Central memory CD8-positive, alpha-beta T cell (primary cell): ENCODE data around the gene GSC2.

Experiments
- ATAC-seq: fragments of 150-1000 bp; cut with Tn5 transposase; replicated peaks from 2 replicates; pipeline ENCODE4 v1.10.0; 2022; ENCODE audit warnings: mild to moderate bottlenecking, moderate FRiP score, moderate number of reproducible peaks; ENCODE audit not compliant: poor library complexity, severe bottlenecking; ENCODE audit errors: extremely low read depth
- DNase-seq, 2 donors: peaks; one replicate each; pipeline ENCODE4 v3.0.0; 2021; ENCODE audit warnings: low spot score in 2 of 2
- H3K27ac Mint-ChIP-seq: one replicate; pipeline ENCODE4 v1.8.0; 2022; ENCODE audit warnings: low read depth, mild to moderate bottlenecking, moderate library complexity, mixed read lengths
- H3K27me3 Mint-ChIP-seq: one replicate; pipeline ENCODE4 v1.8.0; 2022; ENCODE audit warnings: mixed read lengths
- H3K36me3 Mint-ChIP-seq: one replicate; pipeline ENCODE4 v1.8.0; 2022; ENCODE audit warnings: mild to moderate bottlenecking, moderate library complexity, mixed read lengths; ENCODE audit not compliant: insufficient read depth
- H3K4me1 Mint-ChIP-seq: one replicate; pipeline ENCODE4 v1.8.0; 2022; ENCODE audit warnings: mixed read lengths
- H3K4me3 Mint-ChIP-seq: one replicate; pipeline ENCODE4 v1.8.0; 2022; ENCODE audit warnings: mild to moderate bottlenecking, moderate library complexity, mixed read lengths
- H3K9me3 Mint-ChIP-seq: one replicate; pipeline ENCODE4 v1.8.0; 2022; ENCODE audit warnings: mixed read lengths

The GSC2 gene

DNA sequence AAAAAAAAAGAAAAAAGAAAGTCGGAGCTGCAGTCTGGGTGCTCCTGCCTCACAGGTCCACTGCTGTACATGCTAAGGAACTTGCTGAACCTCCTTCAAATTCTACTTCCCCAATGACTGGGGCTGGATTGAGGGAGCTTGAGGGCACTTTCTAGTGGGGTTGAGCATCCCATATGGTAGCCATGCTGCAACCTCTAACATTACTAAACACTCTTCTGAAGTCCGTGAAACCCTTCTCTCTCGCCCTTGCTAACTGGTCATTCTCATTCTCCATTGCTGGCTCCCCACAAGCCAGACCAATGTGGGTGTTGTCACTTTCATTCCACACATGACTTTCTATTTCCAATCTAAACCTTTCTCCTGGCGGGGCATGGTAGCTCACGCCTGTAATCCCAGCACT lies 6.9 kb downstream of the GSC2 start:
- Mint-ChIP-seq H3K27ac (no peak overlapping the region), H3K36me3 (peaks cover 28% of the 10 kb centered on the region), H3K4me3 (peak overlapping the region; percentile 99), H3K9me3 (no peaks in the 10 kb centered on the region), H3K4me1 (peaks cover 18% of the 10 kb centered on the region), H3K27me3 (no peaks in the 10 kb centered on the region)
- ATAC-seq, result no peak
- DNase-seq, result no peak

DNA sequence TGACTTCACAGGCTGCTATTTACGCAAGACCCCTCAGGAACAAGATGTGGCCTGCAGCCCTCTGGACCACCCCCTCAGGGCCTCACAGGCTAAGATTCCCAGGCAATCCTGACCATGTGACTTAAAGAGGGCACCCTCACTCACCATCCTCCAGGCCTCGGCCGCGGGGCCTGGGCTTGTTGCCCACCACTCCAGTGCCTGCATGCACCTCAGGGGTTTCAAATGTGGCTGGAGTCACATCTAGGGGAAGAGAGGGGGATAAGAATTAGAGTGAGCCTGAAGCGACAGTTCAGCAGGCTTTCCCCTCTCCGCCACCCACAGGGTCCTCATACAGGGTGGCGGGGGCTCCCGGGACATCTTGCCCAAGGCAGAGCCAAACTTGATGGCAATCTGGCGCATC lies 7.7 kb downstream of the GSC2 start:
- DNase-seq (no peak), ATAC-seq (no peak)
- Mint-ChIP-seq H3K4me3 (peak overlapping the region; percentile 99), H3K9me3 (no peaks in the 10 kb centered on the region), H3K36me3 (peaks cover 32% of the 10 kb centered on the region), H3K27ac (no peak overlapping the region), H3K4me1 (peaks cover 18% of the 10 kb centered on the region), H3K27me3 (no peaks in the 10 kb centered on the region)

DNA sequence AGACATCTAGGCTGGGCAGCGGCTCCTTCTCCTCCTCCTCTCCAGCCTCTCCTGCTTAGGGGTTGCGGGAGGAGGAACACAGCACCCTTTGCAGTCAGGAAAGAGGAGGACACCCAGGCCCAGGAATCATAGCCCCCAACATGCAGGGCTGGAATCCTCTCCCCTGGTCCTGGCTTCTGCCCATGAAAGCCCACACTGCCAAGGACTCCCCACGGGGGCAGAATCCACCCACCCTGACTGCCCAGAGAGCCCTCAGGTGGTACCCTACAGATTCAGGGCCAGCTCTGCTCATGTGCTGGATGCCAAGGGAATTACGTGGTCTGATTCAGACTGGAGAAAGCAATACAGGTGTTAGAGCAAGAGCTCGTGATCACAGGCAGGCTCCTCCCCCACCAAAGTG lies 10.1 kb downstream of the GSC2 start:
- H3K36me3 Mint-ChIP-seq, result peaks cover 42% of the 10 kb centered on the region
- no peak overlapping the region for H3K4me3 Mint-ChIP-seq
- no peak overlapping the region for H3K27ac Mint-ChIP-seq
- no peaks in the 10 kb centered on the region for H3K27me3 Mint-ChIP-seq
- no peak for ATAC-seq
- no peaks in the 10 kb centered on the region for H3K9me3 Mint-ChIP-seq
- peaks cover 24% of the 10 kb centered on the region for H3K4me1 Mint-ChIP-seq
- DNase-seq, result no peak

GRCh38 chr22:19139001-19139356 lies 11.1 kb downstream of the GSC2 start:
- Mint-ChIP-seq H3K27me3 (no peaks in the 10 kb centered on the region), H3K36me3 (peaks cover 36% of the 10 kb centered on the region), H3K4me1 (peaks cover 15% of the 10 kb centered on the region), H3K27ac (no peak overlapping the region), H3K4me3 (no peak overlapping the region), H3K9me3 (no peaks in the 10 kb centered on the region)
- no peak for ATAC-seq
- DNase-seq, result no peak

DNA sequence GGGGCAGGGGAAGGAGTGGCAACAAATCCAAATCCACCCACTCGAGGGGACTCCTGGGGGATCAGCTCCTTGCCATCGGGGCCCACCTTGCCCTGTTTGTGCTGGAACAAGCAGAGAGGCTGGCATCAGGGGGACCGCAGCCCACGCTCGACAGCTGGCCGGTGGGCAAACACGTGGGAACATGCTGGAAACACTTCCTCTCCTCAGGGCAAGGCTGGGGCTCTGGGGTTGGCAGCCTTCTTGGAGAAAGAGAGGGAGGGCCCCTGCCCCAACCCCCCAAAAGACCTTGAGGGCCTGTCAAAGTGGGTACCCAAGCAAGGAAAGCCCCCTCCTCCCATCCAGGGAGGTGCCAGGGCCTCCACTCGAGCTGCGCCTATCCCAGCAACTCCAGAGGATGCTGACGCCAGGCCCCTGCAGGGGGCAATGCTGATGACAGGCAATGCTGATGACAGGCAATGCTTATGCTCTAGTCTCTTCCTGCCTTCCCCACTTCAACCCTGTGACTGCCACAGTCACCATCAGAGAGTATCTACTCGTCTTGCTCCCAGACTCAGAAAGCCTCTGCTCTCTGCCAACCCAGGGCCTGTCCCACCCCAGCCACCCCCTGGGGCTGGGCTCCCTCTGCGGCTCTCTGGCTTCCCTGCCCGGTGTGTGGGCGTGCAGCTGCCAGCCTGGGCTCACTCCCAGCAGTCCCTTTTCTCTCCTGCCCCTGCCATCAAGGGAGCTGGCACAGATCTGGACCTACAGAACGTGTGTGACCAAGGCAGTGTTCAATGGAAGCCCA lies 11.7 kb downstream of the GSC2 start:
- H3K27ac Mint-ChIP-seq, result no peak overlapping the region
- H3K4me3 Mint-ChIP-seq, result no peak overlapping the region
- peaks cover 10% of the 10 kb centered on the region for H3K4me1 Mint-ChIP-seq
- ATAC-seq (no peak), DNase-seq (no peak)
- H3K9me3 Mint-ChIP-seq, result no peaks in the 10 kb centered on the region
- peaks cover 35% of the 10 kb centered on the region for H3K36me3 Mint-ChIP-seq
- no peaks in the 10 kb centered on the region for H3K27me3 Mint-ChIP-seq

GRCh38 chr22:19137384-19138216 lies 12.5 kb downstream of the GSC2 start:
- Mint-ChIP-seq H3K4me1 (peaks cover 6% of the 10 kb centered on the region), H3K4me3 (no peak overlapping the region), H3K27ac (no peak overlapping the region), H3K36me3 (peaks cover 39% of the 10 kb centered on the region), H3K27me3 (no peaks in the 10 kb centered on the region), H3K9me3 (no peaks in the 10 kb centered on the region)
- ATAC-seq (no peak), DNase-seq (no peak)

GRCh38 chr22:19136915-19137314 lies 13.2 kb downstream of the GSC2 start:
- DNase-seq (no peak), ATAC-seq (no peak)
- Mint-ChIP-seq H3K27ac (no peak overlapping the region), H3K9me3 (no peaks in the 10 kb centered on the region), H3K27me3 (no peaks in the 10 kb centered on the region), H3K4me3 (no peak overlapping the region), H3K4me1 (peaks cover 6% of the 10 kb centered on the region), H3K36me3 (peaks cover 39% of the 10 kb centered on the region)

DNA sequence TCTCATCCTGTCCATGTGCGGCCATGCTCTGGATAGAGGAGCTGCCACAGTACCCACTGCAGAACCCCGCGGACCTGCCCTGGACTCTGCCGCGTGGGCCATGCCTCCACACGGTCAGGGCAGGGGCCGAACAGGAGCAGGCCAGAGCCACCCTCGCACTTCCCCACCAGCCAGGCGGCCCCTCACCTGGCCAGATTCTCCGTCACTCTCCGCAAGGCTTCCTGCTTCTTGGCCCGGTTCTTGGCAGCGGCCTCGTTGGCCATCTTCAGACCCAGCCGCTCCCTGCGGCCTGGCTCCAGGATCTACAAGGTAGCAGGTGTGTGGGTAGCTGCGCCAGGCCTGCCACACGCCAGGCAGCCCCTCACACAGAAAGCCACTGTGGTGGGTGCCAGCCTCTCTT lies 15.2 kb downstream of the GSC2 start:
- peaks cover 6% of the 10 kb centered on the region for H3K4me1 Mint-ChIP-seq
- ATAC-seq (no peak), DNase-seq (no peak)
- peak overlapping the region; percentile 11 for H3K4me3 Mint-ChIP-seq
- no peaks in the 10 kb centered on the region for H3K9me3 Mint-ChIP-seq
- no peaks in the 10 kb centered on the region for H3K27me3 Mint-ChIP-seq
- peaks cover 23% of the 10 kb centered on the region for H3K36me3 Mint-ChIP-seq
- no peak overlapping the region for H3K27ac Mint-ChIP-seq

GRCh38 chr22:19134176-19134831 lies 15.8 kb downstream of the GSC2 start:
- H3K4me1 Mint-ChIP-seq, result peaks cover 6% of the 10 kb centered on the region
- H3K9me3 Mint-ChIP-seq, result no peaks in the 10 kb centered on the region
- DNase-seq, result no peak
- H3K27ac Mint-ChIP-seq, result no peak overlapping the region
- peaks cover 21% of the 10 kb centered on the region for H3K36me3 Mint-ChIP-seq
- ATAC-seq, result no peak
- H3K27me3 Mint-ChIP-seq, result no peaks in the 10 kb centered on the region
- H3K4me3 Mint-ChIP-seq, result peak overlapping the region; percentile 11

- H3K36me3 Mint-ChIP-seq, result peaks cover 19% of the 10 kb centered on the region
- H3K27ac Mint-ChIP-seq, result no peak overlapping the region
- H3K4me3 Mint-ChIP-seq, result no peak overlapping the region
- no peaks in the 10 kb centered on the region for H3K27me3 Mint-ChIP-seq
- H3K9me3 Mint-ChIP-seq, result no peaks in the 10 kb centered on the region
- ATAC-seq, result no peak
- no peak for DNase-seq
- H3K4me1 Mint-ChIP-seq, result peaks cover 6% of the 10 kb centered on the region
Observed at GRCh38 chr22:19133561-19133960, 16.5 kb downstream of the GSC2 start.

DNA sequence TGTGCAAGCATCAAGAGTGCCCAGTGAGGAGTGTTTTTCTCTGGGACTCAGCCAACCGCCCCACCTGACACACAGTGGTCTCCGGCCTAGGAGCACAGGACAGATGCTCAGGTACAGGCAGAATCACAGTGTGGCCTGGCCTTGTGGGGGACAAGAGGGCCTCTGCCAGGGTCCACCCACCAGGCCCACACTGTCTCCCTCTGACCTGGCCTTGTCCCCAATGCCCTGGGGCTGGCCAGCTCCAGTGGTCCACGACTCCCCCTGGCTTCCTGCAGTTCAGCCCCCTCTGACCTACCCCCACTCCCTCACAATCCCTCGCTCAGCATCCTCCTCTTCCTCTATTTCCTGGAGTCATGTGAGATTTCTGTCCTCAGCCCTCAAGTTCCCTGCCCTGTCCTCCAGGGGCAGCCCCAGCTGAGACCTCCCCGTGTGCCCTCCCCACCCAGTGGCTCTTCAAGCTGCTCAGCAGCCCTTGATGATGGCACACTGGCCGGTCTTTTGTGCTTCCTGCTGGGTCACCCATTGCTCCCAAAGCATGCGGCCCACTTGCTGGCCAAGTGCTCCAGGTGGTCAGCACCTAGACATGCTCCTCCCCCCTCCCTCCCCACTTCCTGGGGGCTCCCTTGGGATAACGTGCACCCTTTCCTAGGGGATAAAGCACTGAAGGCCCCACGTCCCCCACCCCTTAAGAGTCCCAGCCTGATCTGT lies 17.2 kb downstream of the GSC2 start:
- Mint-ChIP-seq H3K36me3 (peaks cover 16% of the 10 kb centered on the region), H3K27ac (no peak overlapping the region), H3K9me3 (no peaks in the 10 kb centered on the region), H3K27me3 (no peaks in the 10 kb centered on the region), H3K4me3 (no peak overlapping the region), H3K4me1 (peaks cover 6% of the 10 kb centered on the region)
- no peak for DNase-seq
- ATAC-seq, result no peak

DNA sequence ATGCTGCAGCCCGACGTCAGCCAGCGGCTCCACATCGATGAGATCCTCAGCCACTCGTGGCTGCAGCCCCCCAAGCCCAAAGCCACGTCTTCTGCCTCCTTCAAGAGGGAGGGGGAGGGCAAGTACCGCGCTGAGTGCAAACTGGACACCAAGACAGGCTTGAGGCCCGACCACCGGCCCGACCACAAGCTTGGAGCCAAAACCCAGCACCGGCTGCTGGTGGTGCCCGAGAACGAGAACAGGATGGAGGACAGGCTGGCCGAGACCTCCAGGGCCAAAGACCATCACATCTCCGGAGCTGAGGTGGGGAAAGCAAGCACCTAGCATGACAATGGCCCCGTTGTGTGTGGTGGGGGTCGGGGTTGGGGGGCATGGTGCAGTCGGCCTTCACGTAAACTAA lies 17.9 kb downstream of the GSC2 start:
- no peak for ATAC-seq
- DNase-seq, result no peak
- no peaks in the 10 kb centered on the region for H3K27me3 Mint-ChIP-seq
- no peak overlapping the region for H3K4me3 Mint-ChIP-seq
- peaks cover 6% of the 10 kb centered on the region for H3K4me1 Mint-ChIP-seq
- peaks cover 13% of the 10 kb centered on the region for H3K36me3 Mint-ChIP-seq
- H3K9me3 Mint-ChIP-seq, result no peaks in the 10 kb centered on the region
- H3K27ac Mint-ChIP-seq, result no peak overlapping the region
